Fibroblast of villous mesenchyme (primary cell): ENCODE data around the gene ZNF322. TPM values are rescaled to one million over a fixed set of nuclear protein-coding genes. Genes with fewer than 3 reads are reported as not detected.
"Not testable (repeated sequence)": the region's sequence is repeated elsewhere in the genome, so short reads cannot be mapped to it uniquely, and the experiment has no call there.

Experiments
- DNase-seq: peaks from one replicate; pipeline ENCODE4 v3.0.0-alpha.2; 2010; ENCODE audit warnings: low read depth
- H3K4me3 ChIP-seq: 2 replicates; pipeline ENCODE4 v1.5.1; 2011; ENCODE audit warnings: low read depth, mild to moderate bottlenecking, low read length
- CTCF ChIP-seq: IDR thresholded peaks from 2 replicates; pipeline ENCODE4 v1.5.1; 2012; ENCODE audit warnings: low read depth, mild to moderate bottlenecking, low read length; ENCODE audit not compliant: insufficient read depth
- total RNA-seq: library from RNA; depleted of rRNA; stranded (reverse); fragments of >200 nt; gene quantifications from 2 replicates; pipeline ENCODE4 v1.2.3, GENCODE V29; 2012

ZNF322 gene
- total RNA-seq: 16.8 and 17.7 TPM in 2 replicates

- peak; percentile 94 for DNase-seq
- TF ChIP-seq CTCF: no peak
- H3K4me3 ChIP-seq: peak within 1 kb of the TSS; percentile 72
Observed at GRCh38 chr6:26659042-26659999, at the start of gene ZNF322. ZNF322 (minus strand) TSS chr6:26659746; CDS start chr6:26638553, 21,193 bp downstream.

DNA sequence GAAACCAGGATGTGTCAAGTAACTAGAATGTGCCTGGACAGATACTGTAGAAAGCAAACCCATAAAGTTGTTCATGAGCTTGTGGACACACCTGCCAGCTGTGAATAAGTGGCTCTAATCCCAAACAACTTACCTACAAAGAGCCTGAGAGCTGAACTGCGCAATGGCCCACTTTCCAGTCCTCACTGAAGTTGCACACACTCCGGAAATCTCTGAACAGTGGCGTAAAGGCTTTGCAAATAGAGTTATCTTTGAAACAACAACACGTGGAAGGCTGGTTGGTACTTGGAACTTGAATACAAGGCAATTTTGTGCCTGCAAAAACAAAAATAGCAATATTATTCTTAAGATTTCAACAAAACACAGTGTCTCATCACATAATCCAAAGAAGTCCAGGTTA lies 46.2 kb upstream of the ZNF322 start:
- DNase-seq, H3K4me3 ChIP-seq: not testable (repeated sequence)

GRCh38 chr6:26705352-26705751 lies 45.8 kb upstream of the ZNF322 start:
- DNase-seq, H3K4me3 ChIP-seq: not testable (repeated sequence)

DNA sequence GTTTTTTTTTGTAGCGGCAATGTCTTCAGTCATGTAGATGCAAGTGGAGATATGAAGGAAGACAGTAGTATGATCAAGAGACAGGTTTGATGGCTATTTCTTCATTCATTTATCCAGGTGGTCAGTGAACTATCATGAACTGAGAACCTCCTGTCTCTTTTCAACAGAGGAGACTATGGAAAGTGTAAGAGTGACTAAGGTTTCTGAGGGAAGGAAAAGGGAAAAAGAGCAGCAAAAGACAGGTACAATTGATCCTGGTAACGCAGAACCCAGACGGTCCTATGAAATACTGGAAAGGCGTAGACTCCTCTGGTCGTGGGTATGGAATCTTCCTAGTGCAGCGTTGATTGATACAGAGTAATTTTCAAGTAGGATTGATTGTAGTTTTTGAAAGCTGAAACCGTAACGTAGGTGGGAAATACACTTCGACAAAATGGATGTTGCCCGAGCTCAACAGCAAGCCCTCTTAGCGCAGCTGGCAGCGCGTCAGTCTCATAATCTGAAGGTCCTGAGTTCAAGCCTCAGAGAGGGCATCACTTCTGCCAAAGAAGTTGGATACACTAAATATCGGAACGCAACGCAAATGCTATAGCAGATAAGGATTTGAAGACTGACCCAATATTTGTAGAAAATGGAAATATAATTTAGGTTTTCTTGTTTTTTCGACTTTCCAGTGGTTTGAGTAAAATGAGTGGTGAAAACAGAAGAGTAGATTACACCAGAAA lies 41.6 kb upstream of the ZNF322 start:
- H3K4me3 ChIP-seq, DNase-seq: not testable (repeated sequence)

- not testable (repeated sequence) for H3K4me3 ChIP-seq, DNase-seq
Observed at GRCh38 chr6:26697496-26697895, 38.0 kb upstream of the ZNF322 start.

- H3K4me3 ChIP-seq: not testable (repeated sequence)
Observed at GRCh38 chr6:26689324-26689947, 29.9 kb upstream of the ZNF322 start.

DNA sequence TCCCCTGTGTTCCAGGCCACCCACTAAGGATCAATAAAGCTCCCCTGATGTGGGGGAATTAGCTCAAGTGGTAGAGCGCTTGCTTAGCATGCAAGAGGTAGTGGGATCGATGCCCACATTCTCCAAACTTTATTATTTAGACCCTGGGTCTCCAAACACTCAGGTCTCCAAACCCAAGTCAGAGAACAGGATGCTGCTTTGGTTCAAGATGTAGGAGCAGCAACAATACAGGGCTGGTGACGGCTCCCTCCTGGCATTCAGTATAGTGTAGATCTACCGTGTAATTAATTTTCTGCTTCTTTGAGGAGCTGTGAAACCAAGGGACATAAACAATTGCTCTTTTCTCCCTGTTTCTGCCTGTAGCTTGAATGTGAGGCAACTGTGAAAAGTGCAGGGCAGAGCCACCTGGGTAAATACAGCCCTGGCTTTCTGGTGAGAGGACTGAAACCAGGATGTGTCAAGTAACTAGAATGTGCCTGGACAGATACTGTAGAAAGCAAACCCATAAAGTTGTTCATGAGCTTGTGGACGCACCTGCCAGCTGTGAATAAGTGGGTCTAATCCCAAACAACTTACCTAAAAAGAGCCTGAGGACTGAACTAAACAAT lies 23.0 kb upstream of the ZNF322 start:
- not testable (repeated sequence) for H3K4me3 ChIP-seq, DNase-seq

More at GRCh38 chr6:26689324-26689947, 29.9 kb upstream of the ZNF322 start:
- not testable (repeated sequence) for DNase-seq

- H3K4me3 ChIP-seq: not testable (repeated sequence)
Observed at GRCh38 chr6:26673287-26673686, 13.7 kb upstream of the ZNF322 start.

DNA sequence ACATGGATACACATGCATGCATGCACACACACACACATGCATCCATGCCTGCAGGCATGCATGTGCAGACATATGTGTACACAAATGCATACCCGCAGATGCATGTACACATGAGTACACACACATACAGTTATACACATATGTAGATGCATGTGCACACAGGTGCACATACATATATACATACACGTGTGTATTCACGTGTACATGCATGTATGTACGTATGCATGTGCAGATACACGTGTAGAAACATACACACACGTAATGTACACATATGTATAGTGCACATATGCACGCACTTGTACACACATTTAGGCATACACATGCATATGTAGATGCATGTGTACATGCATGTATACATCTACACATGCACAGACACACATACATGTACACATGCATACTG lies 11.0 kb upstream of the ZNF322 start:
- not testable (repeated sequence) for DNase-seq, H3K4me3 ChIP-seq

More at GRCh38 chr6:26673287-26673686, 13.7 kb upstream of the ZNF322 start:
- not testable (repeated sequence) for DNase-seq

GRCh38 chr6:26670003-26670402 lies 10.5 kb upstream of the ZNF322 start:
- DNase-seq, H3K4me3 ChIP-seq: not testable (repeated sequence)

DNA sequence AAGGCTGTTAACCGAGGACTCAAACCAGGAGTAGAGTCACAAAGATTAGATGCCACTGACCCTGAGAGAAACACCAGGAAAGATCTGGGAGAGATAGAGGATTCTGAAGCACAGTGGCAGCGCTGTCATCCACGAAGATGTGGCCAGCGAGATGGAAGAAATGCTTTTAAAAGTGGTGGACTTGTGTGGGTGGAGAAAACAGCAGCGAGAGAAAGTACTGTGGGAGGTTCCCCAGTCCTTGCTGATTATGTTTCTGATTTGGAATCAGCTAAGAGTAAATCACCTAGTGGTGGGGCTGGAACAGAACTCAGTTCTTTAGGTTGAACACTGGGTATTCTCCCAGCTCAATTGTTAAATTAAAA lies 435 bp upstream of the ZNF322 start:
- no peak for TF ChIP-seq CTCF
- peak overlapping the region; percentile 72 for H3K4me3 ChIP-seq
- no peak for DNase-seq
